GM12891 (cell line): ENCODE measurements around the gene PLEKHH2.

Experiments used
- PAX5 ChIP-seq: IDR thresholded peaks from 2 replicates; pipeline ENCODE4 v1.6.1; 2011; ENCODE audit warnings: low read length, moderate library complexity, mild to moderate bottlenecking; ENCODE audit not compliant: insufficient read depth, severe bottlenecking
- POLR2A ChIP-seq: IDR thresholded peaks from 2 replicates; pipeline ENCODE4 v1.6.1; 2011; ENCODE audit warnings: low read depth, low read length, control low read depth
- POLR2AphosphoS5 ChIP-seq: IDR thresholded peaks from 2 replicates; pipeline ENCODE4 v1.6.1; 2011; ENCODE audit warnings: low read depth, low read length, control low read depth
- SPI1 ChIP-seq: IDR thresholded peaks from 2 replicates; pipeline ENCODE4 v1.6.1; 2011; ENCODE audit warnings: low read depth, low read length, control low read depth
- TAF1 ChIP-seq: IDR thresholded peaks from 2 replicates; pipeline ENCODE4 v1.6.1; 2011; ENCODE audit warnings: low read depth, low read length, control low read depth

GRCh38 chr2:43729491-43730174 lies 92.6 kb downstream of the PLEKHH2 start:
- TF ChIP-seq POLR2A (no peak), SPI1 (no peak), PAX5 (no peak), TAF1 (no peak), POLR2AphosphoS5 (no peak)
